Hepatic stellate cell (primary cell): ENCODE measurements around the gene CLSTN2.

Experiments used
- DNase-seq: peaks from one replicate; pipeline ENCODE4 v3.0.0; 2011; ENCODE audit warnings: low spot score

CLSTN2 gene

GRCh38 chr3:140288595-140288994 lies 353.6 kb downstream of the CLSTN2 start:
- DNase-seq, result no peak

- DNase-seq, result no peak
These were observed 355.1 kb downstream of the CLSTN2 start for GRCh38 chr3:140290105-140290504.

GRCh38 chr3:140292170-140292569 lies 357.2 kb downstream of the CLSTN2 start:
- DNase-seq, result no peak

- no peak for DNase-seq
These were observed 357.7 kb downstream of the CLSTN2 start for GRCh38 chr3:140292684-140293083.

GRCh38 chr3:140294058-140294457 lies 359.1 kb downstream of the CLSTN2 start:
- DNase-seq, result no peak

DNA sequence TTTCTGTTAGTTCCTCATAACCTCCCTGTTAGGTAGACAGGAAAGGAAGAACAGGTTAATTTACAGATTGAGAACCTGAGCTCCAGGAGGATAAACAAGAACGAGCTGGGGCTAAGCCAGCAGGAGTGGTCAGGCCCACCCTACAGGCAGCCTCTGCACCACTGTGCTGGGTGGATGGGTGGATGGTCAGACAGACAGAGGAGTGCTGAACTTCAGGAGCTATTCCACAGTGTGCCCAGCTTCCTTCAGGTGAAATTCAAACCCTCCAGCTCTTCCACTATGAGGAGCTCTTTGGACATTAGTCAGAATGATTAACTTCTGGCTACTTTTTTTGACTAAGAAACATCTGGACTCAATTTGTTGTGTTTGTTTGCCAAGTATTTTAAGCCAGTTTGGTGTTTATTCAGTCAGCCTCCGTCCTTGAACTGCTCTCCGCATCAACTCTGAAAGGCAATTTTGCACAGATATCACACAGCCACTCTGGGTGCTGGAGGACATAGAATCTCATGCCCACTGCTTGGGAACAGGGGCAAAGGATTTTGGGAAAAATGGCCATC lies 361.9 kb downstream of the CLSTN2 start:
- no peak for DNase-seq

DNA sequence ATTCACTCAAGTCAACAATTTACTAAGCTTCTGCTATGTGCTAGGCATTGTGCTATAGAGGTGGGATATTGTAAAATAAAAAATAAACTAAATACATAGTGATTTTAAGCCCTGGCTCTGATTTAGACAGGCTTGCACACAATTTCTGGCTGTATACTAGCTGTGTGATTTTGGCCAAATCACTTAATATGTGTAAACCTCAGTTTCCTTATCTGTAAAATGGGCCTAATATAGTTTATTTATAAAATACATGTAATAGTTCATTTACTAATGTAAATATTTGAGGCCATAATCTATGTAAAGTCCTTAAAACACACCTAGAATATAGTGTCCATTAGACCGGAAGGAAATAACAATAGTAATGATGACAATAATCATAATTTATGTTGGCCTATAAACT lies 363.1 kb downstream of the CLSTN2 start:
- DNase-seq, result no peak

DNA sequence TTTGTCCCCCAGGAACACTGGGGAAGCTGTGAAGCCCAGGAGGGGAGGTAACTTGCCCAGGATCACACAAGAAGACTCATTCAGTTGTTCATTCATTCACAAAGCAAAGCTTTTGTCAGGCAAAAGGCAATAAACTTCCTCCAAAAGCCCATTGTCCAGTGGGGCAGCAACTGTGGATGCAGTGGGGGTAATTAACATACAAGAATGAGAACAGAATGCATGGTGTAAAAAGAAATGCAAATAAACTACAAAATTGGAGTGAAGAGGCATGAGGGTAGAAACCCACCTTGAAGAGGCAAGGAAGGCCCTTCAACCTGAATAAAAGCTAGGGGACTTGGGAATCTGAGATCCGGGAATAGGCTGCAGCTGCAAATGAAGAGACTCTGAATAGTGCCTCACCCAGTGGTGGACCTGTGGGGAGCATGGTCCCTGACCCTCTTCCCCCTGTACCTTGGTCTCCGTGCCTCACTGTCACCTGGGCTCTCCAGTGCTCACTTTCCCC lies 363.6 kb downstream of the CLSTN2 start:
- DNase-seq, result no peak

DNA sequence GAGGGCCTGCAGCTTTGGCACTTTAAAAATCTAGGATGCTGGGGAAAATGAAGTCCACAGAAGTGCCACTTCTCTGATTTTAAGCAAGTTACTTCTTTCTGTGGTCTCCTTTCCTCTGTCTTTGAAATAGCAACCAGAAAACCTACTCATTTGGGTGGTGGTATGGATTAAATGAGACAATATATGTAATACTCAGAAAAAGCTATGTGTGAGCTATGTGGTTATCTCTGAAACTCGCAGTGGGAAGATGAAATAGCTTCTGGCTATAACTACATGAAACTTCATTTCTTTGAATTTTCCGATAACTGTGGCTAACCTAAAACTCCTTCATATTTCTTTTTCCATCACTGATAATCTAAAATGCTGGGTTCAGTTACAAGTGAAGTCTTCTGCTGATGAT lies 368.9 kb downstream of the CLSTN2 start:
- DNase-seq, result no peak

- DNase-seq, result no peak
These were observed 373.6 kb downstream of the CLSTN2 start for GRCh38 chr3:140308535-140308934.

DNA sequence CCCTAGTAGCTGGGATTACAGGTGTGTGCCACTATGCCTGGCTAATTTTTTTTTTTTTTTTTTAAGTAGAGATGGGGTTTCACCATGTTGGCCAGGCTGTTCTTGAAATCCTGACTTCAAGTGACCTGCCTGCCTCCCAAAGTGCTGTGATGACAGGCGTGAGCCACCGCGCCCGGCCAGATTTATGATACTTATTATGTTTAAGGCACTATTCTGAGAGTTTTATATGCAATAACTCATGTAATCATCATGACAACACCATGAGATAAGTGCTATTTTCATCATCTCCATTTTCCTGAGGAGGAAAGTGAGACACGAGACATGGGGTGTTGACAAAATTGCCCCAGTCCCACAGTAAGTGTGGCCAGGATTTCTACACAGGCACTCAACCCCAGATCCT lies 376.4 kb downstream of the CLSTN2 start:
- no peak for DNase-seq

DNA sequence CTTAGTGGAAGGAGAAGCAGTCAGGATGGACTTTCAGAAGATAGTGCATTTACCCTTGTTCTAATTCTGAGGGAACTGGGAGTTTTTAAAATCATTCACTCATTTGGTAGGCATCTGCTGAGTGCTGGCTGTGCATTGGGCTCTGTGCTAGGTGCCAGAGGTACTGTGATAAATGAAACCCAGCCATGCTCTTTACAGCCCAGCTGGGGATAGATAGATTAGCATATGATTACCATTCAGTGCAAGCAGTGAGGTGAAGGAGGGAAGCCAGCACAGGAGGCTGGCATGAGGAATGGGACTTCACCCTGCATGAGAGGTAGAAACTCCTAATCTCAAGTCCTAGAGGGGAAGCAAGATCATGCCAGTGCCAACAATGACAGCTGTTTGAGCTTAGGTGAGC lies 381.0 kb downstream of the CLSTN2 start:
- no peak for DNase-seq

DNA sequence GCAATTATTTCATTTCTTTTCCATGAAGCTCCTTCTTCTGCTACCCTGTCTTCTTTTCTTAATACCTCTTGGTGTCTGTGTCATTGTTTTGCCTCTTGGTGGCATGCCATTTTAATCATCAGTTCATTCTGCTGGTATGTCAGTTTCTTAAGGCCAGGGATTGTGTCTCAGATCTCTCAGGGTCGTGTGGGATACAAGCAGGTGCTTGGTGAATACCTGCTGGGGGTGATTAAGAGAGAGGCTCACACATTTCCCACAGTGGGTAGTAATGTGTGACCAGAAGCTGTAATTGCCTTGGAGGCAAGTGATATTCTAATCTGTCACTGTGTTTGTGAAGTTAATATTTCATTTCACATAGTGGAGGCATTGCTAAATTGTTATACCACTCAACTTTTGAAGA lies 381.5 kb downstream of the CLSTN2 start:
- DNase-seq, result no peak

- no peak for DNase-seq
These were observed 381.9 kb downstream of the CLSTN2 start for GRCh38 chr3:140316868-140317400.

DNA sequence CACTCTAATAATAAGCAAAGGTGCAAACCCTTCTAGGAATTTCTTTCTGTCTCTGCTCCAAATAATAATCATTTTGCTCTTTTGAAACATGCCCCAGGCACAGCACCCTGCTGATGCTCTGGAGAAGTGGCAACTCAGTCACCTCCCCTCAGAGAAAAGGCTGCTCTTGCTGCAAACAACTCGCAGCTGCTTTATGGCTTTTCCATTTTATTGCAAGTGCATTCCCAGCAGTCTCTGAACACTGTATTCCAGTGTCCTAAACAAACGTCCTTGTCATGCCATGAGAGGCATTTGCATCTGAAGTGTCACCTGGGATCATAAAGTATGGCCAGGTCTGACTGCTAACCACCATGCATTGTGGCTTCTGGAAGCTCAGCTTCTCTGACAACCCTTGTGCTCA lies 384.8 kb downstream of the CLSTN2 start:
- no peak for DNase-seq

DNA sequence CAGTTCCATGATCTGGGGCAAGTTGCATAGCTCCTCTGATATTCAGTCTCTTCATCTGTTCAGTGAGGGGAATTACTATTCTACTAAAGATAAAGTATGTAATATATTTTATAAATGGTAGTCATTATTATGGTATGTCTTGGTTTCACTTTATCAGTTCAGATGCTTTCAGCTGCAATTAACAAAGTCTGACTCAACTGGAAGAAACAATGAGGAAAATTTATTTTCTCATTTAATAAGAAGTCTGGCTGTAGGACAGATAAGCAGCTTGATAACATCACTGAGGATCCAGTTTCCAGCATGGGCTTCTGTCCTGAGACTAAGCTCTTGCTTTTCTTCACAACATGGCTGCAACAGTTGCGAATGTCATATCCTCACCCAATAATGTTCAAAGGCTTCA lies 388.6 kb downstream of the CLSTN2 start:
- DNase-seq, result no peak

- DNase-seq, result no peak
These were observed 397.1 kb downstream of the CLSTN2 start for GRCh38 chr3:140332131-140332530.

- DNase-seq, result no peak
These were observed 399.3 kb downstream of the CLSTN2 start for GRCh38 chr3:140334132-140334929.

DNA sequence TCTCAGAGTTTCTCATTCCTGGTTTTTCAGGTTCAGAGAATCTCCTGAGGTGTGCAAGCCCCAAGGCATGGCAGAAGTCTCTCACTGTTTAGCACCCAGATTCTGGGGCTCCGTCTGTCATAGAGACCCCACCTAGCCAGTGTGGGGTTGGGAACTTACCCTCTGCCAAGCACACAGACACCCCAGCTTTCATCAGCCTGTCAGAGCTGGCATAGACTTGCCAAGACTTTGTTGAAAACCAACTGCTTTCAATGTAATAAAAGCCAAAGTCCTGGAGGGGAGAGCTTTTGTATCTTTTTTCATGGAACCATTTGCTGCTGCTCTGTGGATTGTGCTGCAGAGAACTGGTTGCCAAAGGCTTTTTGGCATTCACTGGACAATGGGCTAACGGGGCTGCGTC lies 401.5 kb downstream of the CLSTN2 start:
- no peak for DNase-seq

DNA sequence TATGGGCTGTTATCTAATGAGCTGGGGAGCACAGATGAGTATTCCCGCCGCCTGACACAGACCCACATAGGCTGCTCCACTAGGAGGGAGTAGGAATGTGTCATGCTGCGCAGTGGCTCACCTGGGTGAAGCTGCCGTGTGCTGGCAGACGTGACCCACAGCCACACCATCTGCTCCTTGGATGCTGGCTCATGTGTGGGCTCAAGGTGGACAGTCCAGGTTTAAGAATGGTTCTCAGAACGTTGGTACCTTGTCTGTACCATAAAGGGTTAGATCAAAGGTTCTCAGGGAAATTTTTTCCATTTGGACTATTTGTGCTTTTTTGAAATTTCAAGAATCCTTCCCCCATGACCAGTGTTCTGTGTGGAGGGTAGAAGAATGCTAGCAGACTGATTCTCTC lies 403.9 kb downstream of the CLSTN2 start:
- DNase-seq, result no peak

DNA sequence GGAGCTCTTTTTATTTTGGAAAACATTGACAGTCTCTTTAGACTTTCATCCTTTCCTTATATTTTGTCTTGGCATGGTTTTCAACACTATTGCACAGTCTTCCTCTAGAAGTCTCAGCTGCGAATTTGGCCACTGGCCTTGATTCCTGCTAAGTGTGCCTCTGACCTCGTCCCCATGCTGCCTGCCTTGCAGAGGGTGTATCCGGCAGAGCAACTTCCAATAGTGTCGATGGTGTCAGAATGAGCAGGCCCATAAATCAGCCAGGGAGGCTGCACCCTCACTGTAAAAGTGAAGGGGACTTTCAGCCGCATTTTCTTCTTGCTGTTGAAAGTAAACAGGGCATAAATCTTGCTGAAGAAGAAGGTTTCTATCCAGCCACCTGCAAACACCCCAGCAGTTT lies 406.2 kb downstream of the CLSTN2 start:
- DNase-seq, result no peak

DNA sequence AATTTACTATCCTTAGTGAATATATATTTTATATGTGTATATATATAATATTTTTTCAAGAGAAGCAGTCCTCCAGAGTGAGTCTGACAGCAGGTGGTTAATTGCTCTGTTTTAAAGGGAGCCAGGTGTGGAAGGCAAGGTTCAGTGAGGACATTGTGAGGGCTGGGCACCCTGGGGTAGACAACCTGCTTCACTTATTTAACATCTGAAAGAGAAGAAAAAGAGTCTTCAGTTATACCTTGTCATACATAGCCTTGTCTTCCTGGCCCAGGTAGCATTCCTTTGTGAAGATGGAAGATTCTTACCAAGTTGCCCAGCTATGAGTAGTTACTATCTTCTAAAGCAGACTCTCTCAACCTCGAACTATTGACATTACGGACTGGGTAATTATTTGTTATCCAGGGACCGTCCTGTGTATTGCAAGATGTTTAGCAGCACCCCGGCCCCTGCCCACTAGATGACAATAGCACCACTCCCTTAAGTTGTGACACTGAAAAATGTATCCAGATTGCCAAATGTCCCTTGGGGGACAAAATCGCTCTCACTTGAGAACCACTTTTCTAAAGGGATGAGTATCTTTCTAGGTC lies 406.9 kb downstream of the CLSTN2 start:
- no peak for DNase-seq

DNA sequence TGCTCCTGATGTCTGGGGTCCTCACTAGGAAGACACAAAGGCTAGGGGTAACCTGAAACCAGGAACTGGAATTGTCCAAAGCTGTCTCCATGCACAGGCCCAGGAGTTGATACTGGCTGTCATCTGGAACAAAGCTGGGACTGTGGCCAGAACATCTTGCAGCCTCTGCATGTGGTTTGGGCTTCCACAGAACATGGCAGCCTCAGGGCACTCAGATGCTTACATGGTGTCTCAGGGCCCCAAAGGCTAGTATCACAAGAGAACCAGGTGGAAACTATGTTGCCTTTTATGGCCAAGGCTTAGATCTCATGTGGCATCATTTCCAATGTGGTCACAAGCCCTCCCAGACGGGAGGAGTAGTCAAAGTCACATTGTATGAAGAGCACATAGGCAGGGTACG lies 407.7 kb downstream of the CLSTN2 start:
- DNase-seq, result no peak
